HG03139 (cell line): Measurements from ENCODE around the gene DGCR6.
"Not testable (repeated sequence)": the region's sequence is repeated elsewhere in the genome, so short reads cannot be mapped to it uniquely, and the experiment has no call there.

Source experiments
- ATAC-seq: cut with Tn5 transposase; IDR thresholded peaks from one replicate; pipeline ENCODE4 v1.9.1; 2021; ENCODE audit not compliant: unreplicated experiment

Gene DGCR6

DNA sequence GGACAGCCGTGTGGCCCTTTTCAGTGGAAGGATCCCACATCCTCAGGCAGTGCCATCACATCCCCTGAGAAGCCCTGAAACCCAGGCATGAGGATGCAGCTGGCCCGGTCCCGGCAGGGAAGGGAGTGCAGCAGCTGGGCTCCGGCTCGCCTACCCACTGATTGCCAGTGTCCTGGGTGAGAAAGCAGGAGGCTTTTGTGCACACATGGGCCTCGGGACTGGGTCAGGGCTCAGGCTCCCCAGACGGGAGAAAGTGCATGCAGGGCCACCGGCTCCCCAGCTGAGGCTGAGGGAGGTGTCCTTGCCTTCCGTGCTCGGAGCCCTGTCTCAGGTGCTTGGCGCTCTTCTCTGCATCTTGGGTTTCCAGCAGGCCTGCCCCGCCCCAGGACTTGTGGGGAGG, 53.6 kb downstream of the DGCR6 start:
- ATAC-seq: not testable (repeated sequence)

DNA sequence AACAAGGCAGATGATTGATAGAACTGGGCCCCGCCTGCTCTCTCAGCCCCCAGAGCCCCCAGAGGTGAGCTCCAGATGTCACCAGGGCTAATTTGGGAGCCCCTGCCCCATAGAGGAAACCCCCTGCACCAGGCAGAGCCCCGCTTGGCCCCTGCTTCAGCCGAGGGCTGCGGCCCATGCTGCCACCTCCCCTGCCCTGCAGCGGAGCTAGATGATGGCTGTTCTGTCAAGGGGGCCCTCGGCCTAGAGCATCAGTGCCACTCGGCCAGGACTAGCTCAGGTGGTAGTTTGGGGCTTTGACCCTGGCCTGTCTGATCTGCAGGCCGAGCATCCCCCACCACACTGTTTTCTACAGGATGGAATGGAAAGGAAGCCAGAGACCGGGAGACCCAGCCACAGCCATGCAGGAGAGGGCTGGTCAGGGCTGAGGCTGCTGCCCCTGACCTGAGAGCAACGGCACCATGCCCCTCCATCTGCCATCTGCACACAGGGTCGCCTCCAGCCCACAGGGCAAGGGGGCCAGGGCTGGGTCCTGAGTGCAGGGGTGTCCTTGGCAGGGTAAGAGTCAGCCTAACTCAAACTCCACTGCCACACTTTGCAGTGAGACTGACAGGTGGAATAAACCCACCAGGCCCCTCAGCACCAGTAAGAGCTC, 54.2 kb downstream of the DGCR6 start:
- ATAC-seq: not testable (repeated sequence)

DNA sequence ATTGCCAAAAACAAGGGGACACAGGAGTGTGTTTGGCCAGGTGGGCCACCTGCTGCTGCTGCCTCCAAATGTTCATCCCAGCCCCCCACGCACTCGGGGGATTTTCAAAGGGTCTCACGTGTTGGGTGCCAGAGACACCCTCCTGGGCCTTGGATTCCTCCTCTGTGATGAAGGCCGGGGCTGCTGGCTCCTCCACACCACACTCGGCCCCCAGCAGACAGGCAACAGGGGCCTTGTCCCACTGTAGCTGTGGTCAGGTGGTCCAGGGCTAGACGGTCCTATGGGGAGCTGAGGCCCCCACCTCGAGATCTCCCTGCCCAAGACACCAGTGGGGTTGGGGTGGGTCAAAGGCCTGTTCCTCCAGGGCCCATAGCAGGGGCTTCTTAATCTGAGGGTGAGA, 55.1 kb downstream of the DGCR6 start:
- ATAC-seq: not testable (repeated sequence)
